Raji (cell line): ENCODE results near the gene CFAP74.

ENCODE experiments used
- POLR2A ChIP-seq: IDR thresholded peaks from 2 replicates; pipeline ENCODE4 v1.6.1; 2011; ENCODE audit warnings: low read depth, low read length, control low read depth; ENCODE audit not compliant: insufficient read depth

Gene CFAP74

GRCh38 chr1:1985375-1986050 is 18.1 kb downstream of the CFAP74 start:
- TF ChIP-seq POLR2A, result no peak

- TF ChIP-seq POLR2A, result no peak
Measured at GRCh38 chr1:1984560-1985070, 19.0 kb downstream of the CFAP74 start.

GRCh38 chr1:1982379-1983232 is 21.0 kb downstream of the CFAP74 start:
- no peak for TF ChIP-seq POLR2A

- no peak for TF ChIP-seq POLR2A
Measured at GRCh38 chr1:1981142-1981500, 22.5 kb downstream of the CFAP74 start.

- TF ChIP-seq POLR2A, result no peak
Measured at GRCh38 chr1:1980467-1981141, 23.0 kb downstream of the CFAP74 start.

GRCh38 chr1:1979482-1980165 is 24.0 kb downstream of the CFAP74 start:
- TF ChIP-seq POLR2A, result no peak

GRCh38 chr1:1978108-1978507 is 25.5 kb downstream of the CFAP74 start:
- no peak for TF ChIP-seq POLR2A

- no peak for TF ChIP-seq POLR2A
Measured at GRCh38 chr1:1976031-1976430, 27.6 kb downstream of the CFAP74 start.

GRCh38 chr1:1975535-1975934 is 28.1 kb downstream of the CFAP74 start:
- TF ChIP-seq POLR2A, result no peak

GRCh38 chr1:1974834-1975233 is 28.8 kb downstream of the CFAP74 start:
- TF ChIP-seq POLR2A, result no peak

GRCh38 chr1:1973716-1974642 is 29.6 kb downstream of the CFAP74 start:
- no peak for TF ChIP-seq POLR2A

- TF ChIP-seq POLR2A, result no peak
Measured at GRCh38 chr1:1972976-1973715, 30.4 kb downstream of the CFAP74 start.

- no peak for TF ChIP-seq POLR2A
Measured at GRCh38 chr1:1971688-1972087, 31.9 kb downstream of the CFAP74 start.
